OCI-LY3 (cell line): Measurements from ENCODE around the gene ERC1.

ENCODE experiments used
- H2AFZ ChIP-seq: fragments of 200-600, 300-600 bp; shearing (Covaris generic); 2 replicates; pipeline ENCODE4 v1.6.0; 2014; ENCODE audit warnings: antibody characterized with exemption, low read depth, low read length
- H3K27ac ChIP-seq: fragments of 200-600, 300-600 bp; sonication (generic); 2 replicates; pipeline ENCODE4 v1.5.1; 2014; ENCODE audit warnings: mild to moderate bottlenecking, low read length, moderate library complexity, mixed read lengths
- H3K27me3 ChIP-seq: fragments of 200-600, 300-600 bp; sonication (generic); 2 replicates; pipeline ENCODE4 v1.6.1; 2014; ENCODE audit warnings: low read depth, low read length, mixed read lengths
- H3K36me3 ChIP-seq: fragments of 200-600, 300-600 bp; sonication (generic); replicated peaks from 2 replicates; pipeline ENCODE3; 2014; ENCODE audit warnings: low read depth, low read length, mixed read lengths
- H3K4me1 ChIP-seq: fragments of 300-600, 200-600 bp; sonication (generic); 2 replicates; pipeline ENCODE4 v1.6.1; 2014; ENCODE audit warnings: low read length, mixed read lengths
- H3K4me2 ChIP-seq: fragments of 200-600, 300-600 bp; sonication (generic); 2 replicates; pipeline ENCODE4 v1.6.1; 2014; ENCODE audit warnings: low read length, mixed read lengths
- H3K4me3 ChIP-seq: fragments of 300-600, 200-600 bp; sonication (generic); 2 replicates; pipeline ENCODE4 v1.5.1; 2014; ENCODE audit warnings: antibody characterized with exemption, mild to moderate bottlenecking, low read length, moderate library complexity
- H3K79me2 ChIP-seq: fragments of 300-600, 200-600 bp; shearing (Covaris generic); 2 replicates; pipeline ENCODE4 v1.6.1; 2014; ENCODE audit warnings: mild to moderate bottlenecking, low read length, mixed read lengths
- H3K9ac ChIP-seq: fragments of 300-600, 200-600 bp; shearing (Covaris generic); 2 replicates; pipeline ENCODE4 v1.6.0; 2014; ENCODE audit warnings: mild to moderate bottlenecking, low read length, moderate library complexity
- H3K9me3 ChIP-seq: fragments of 200-600, 300-600 bp; shearing (Covaris generic); 2 replicates; pipeline ENCODE4 v1.6.1; 2014; ENCODE audit warnings: low read length, mixed read lengths; ENCODE audit not compliant: insufficient read depth
- H4K20me1 ChIP-seq: fragments of 200-600, 300-600 bp; sonication (generic); 2 replicates; pipeline ENCODE4 v1.6.1; 2016; ENCODE audit warnings: low read length, mixed read lengths; ENCODE audit not compliant: insufficient read depth
- CTCF ChIP-seq: fragments of 200-600, 300-600 bp; sonication (generic); IDR thresholded peaks from 2 replicates; pipeline ENCODE4 v1.5.1; 2014; ENCODE audit warnings: antibody characterized with exemption, low read length, low read depth
- EZH2phosphoT487 ChIP-seq: fragments of 200-600 bp; shearing (Covaris generic); IDR thresholded peaks from 2 replicates; pipeline ENCODE4 v1.6.1; 2018; ENCODE audit warnings: antibody characterized with exemption, mixed run types, low read depth

Gene ERC1

GRCh38 chr12:1053690-1054089, 62.7 kb downstream of the ERC1 start:
- Histone ChIP-seq H3K27me3 (no peaks in the 10 kb centered on the region), H2AFZ (no peak overlapping the region), H4K20me1 (no peaks in the 10 kb centered on the region), H3K9me3 (no peaks in the 10 kb centered on the region; the same call in 1 of the 2 replicates), H3K4me2 (no peak overlapping the region), H3K27ac (no peak overlapping the region), H3K4me3 (no peak overlapping the region), H3K79me2 (no peaks in the 10 kb centered on the region; the same call in 1 of the 2 replicates), H3K4me1 (no peaks in the 10 kb centered on the region), H3K36me3 (no peaks in the 10 kb centered on the region), H3K9ac (no peak overlapping the region)
- TF ChIP-seq EZH2phosphoT487 (no peak), CTCF (no peak)

- H3K9me3 ChIP-seq: no peaks in the 10 kb centered on the region; the same call in 1 of the 2 replicates
- no peaks in the 10 kb centered on the region for H3K4me1 ChIP-seq
- TF ChIP-seq CTCF: no peak
- no peak for TF ChIP-seq EZH2phosphoT487
- no peak overlapping the region for H3K27ac ChIP-seq
- H3K4me2 ChIP-seq: no peak overlapping the region
- H3K36me3 ChIP-seq: peaks cover under 1% of the 10 kb centered on the region
- H3K4me3 ChIP-seq: no peak overlapping the region
- no peaks in the 10 kb centered on the region for H4K20me1 ChIP-seq
- H3K79me2 ChIP-seq: no peaks in the 10 kb centered on the region; the same call in 1 of the 2 replicates
- H2AFZ ChIP-seq: no peak overlapping the region
- H3K27me3 ChIP-seq: no peaks in the 10 kb centered on the region
- H3K9ac ChIP-seq: no peak overlapping the region
These were observed 63.3 kb downstream of the ERC1 start for GRCh38 chr12:1054117-1054870.

GRCh38 chr12:1056390-1056789, 65.4 kb downstream of the ERC1 start:
- H3K4me1 ChIP-seq: no peaks in the 10 kb centered on the region
- no peak overlapping the region for H3K4me3 ChIP-seq
- no peak overlapping the region for H3K4me2 ChIP-seq
- no peak for TF ChIP-seq EZH2phosphoT487
- no peak for TF ChIP-seq CTCF
- no peaks in the 10 kb centered on the region; the same call in 1 of the 2 replicates for H3K9me3 ChIP-seq
- no peaks in the 10 kb centered on the region for H4K20me1 ChIP-seq
- no peaks in the 10 kb centered on the region for H3K27me3 ChIP-seq
- no peak overlapping the region for H3K27ac ChIP-seq
- no peaks in the 10 kb centered on the region; the same call in 1 of the 2 replicates for H3K79me2 ChIP-seq
- H2AFZ ChIP-seq: no peak overlapping the region
- H3K9ac ChIP-seq: no peak overlapping the region
- H3K36me3 ChIP-seq: peaks cover 3% of the 10 kb centered on the region

GRCh38 chr12:1058423-1058822, 67.4 kb downstream of the ERC1 start:
- H3K79me2 ChIP-seq: peaks cover 7% of the 10 kb centered on the region; the same call in 1 of the 2 replicates
- H4K20me1 ChIP-seq: no peaks in the 10 kb centered on the region
- H3K9ac ChIP-seq: no peak overlapping the region
- no peak overlapping the region for H3K27ac ChIP-seq
- H3K4me3 ChIP-seq: no peak overlapping the region
- TF ChIP-seq CTCF (no peak), EZH2phosphoT487 (no peak)
- H3K4me1 ChIP-seq: no peaks in the 10 kb centered on the region
- no peaks in the 10 kb centered on the region for H3K27me3 ChIP-seq
- H3K9me3 ChIP-seq: no peaks in the 10 kb centered on the region; the same call in 1 of the 2 replicates
- H3K4me2 ChIP-seq: no peak overlapping the region
- H2AFZ ChIP-seq: no peak overlapping the region
- H3K36me3 ChIP-seq: peaks cover 3% of the 10 kb centered on the region
